NCI-H226 (cell line): Measurements from ENCODE around the gene AKIRIN1.
A peak's percentile ranks its signal among the peaks of the same experiment; 100 is the strongest.
"Not testable (repeated sequence)": the region's sequence is repeated elsewhere in the genome, so short reads cannot be mapped to it uniquely, and the experiment has no call there.

Source experiments
- DNase-seq: peaks from one replicate; pipeline ENCODE4 v3.0.0-alpha.2; 2015

AKIRIN1 gene

GRCh38 chr1:39046613-39047210, 55.6 kb downstream of the AKIRIN1 start:
- DNase-seq, result no peak

GRCh38 chr1:39047374-39048229, 56.5 kb downstream of the AKIRIN1 start:
- peak; percentile 75 for DNase-seq

- no peak for DNase-seq
Observed at GRCh38 chr1:39048745-39049370, 57.8 kb downstream of the AKIRIN1 start.

GRCh38 chr1:39050001-39050400, 58.9 kb downstream of the AKIRIN1 start:
- no peak for DNase-seq

- DNase-seq, result not testable (repeated sequence)
Observed at GRCh38 chr1:39051193-39051850, 60.2 kb downstream of the AKIRIN1 start.

GRCh38 chr1:39051956-39052355, 60.9 kb downstream of the AKIRIN1 start:
- DNase-seq, result no peak

GRCh38 chr1:39055213-39055710, 64.2 kb downstream of the AKIRIN1 start:
- not testable (repeated sequence) for DNase-seq
